Erythroblast (primary cell): ENCODE results near the gene PLCB4.
"Not testable (repeated sequence)": the region's sequence is repeated elsewhere in the genome, so short reads cannot be mapped to it uniquely, and the experiment has no call there.

ENCODE experiments used
- DNase-seq, 2 experiments: peaks; one replicate each; lab custom pipeline; 2025; lab: John Stamatoyannopoulos, UW
- GATA1 ChIP-seq: IDR thresholded peaks from 2 replicates; pipeline ENCODE4 v1.6.1; 2011; ENCODE audit warnings: low read depth, mild to moderate bottlenecking, control low read depth, low read length, moderate library complexity
- POLR2A ChIP-seq: IDR thresholded peaks from 2 replicates; pipeline ENCODE4 v1.6.1; 2011; ENCODE audit warnings: mild to moderate bottlenecking, low read length

PLCB4 gene

DNA sequence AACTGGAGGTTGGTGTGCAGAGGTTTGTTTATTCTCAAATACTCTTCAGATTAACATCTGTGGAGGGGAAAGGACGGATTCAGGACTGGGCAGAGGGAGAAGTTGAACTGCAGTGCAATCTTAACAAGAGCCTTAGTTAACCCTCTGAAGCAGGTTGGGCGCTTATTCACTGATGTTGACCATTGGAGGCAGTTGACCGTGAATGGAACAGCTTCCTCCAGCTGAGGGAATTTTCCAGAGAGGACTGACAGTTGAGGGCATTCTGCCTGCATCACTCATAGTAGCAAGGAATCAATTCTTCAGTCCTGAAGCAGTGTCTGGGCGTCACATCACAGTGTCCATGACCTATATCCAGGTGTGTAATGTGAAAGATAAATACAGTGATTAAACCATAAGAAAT lies 80.9 kb downstream of the PLCB4 start:
- DNase-seq, result no peak
- TF ChIP-seq POLR2A, result no peak

DNA sequence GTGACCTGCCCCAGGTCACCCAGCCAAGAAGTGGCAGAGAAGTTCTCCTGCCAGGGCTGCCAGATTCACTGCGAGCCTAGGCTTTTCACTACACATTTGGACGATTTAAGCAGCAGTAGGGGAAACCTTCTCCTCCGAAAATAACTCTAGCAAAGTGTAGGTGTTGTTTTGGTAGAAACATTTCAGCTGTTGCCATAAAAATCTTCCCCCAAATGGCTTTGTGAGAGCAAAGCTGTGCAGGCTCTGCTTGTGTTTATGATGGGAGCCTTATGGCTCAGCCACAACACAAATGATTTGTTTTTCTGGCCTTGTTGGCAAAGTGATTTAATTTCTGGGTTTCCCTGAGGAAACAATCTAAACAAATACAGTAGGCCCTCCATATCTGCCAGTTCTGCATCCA lies 81.8 kb downstream of the PLCB4 start:
- no peak for TF ChIP-seq POLR2A
- TF ChIP-seq GATA1, result no peak
- no peak for DNase-seq

DNA sequence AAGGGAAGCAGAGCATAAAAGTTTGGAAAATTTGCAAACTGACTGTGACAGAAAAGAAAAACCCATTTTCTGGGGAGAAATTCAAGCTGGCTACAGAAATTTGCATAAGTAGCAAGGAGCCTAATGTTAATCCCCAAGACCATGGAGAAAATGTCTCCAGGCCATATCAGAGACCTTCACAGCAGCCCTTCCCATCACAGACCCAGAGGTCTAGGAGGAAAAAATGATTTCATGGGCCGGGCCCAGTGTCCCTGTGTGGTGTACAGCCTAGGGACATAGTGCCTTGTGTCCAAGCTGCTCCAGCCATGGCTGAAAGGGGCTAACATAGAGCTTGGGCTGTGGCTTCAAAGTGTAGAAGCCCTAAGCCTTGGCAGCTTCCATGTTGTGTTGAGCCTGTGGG lies 83.3 kb downstream of the PLCB4 start:
- DNase-seq, result not testable (repeated sequence)

DNA sequence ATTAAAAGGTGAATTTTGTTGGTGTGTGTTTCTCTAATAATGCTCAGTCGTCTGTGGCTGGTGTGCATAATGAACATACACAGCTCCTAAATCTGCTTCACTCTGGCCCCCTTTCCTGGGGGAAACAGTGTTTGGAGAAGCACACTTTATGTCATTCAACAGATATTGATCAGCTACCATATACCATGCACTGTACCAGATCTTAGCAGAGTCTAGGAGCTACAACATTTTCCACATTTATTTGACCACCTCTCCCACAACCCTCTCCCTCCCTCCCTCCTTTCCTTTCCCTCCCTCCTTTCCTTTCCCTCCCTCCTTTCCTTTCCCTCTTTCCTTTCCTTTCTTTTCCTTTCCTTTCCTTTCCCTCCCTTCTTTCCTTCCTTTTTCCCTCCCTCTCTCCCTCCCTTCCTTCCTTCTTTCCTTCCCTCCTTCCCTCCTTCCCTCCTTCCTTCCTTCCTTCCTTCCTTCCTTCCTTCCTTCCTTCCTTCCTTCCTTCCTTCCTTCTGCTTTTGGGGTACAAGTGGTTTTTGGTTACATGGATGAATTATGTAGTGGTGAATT lies 85.7 kb downstream of the PLCB4 start:
- no peak for DNase-seq
- no peak for TF ChIP-seq GATA1
- TF ChIP-seq POLR2A, result no peak

DNA sequence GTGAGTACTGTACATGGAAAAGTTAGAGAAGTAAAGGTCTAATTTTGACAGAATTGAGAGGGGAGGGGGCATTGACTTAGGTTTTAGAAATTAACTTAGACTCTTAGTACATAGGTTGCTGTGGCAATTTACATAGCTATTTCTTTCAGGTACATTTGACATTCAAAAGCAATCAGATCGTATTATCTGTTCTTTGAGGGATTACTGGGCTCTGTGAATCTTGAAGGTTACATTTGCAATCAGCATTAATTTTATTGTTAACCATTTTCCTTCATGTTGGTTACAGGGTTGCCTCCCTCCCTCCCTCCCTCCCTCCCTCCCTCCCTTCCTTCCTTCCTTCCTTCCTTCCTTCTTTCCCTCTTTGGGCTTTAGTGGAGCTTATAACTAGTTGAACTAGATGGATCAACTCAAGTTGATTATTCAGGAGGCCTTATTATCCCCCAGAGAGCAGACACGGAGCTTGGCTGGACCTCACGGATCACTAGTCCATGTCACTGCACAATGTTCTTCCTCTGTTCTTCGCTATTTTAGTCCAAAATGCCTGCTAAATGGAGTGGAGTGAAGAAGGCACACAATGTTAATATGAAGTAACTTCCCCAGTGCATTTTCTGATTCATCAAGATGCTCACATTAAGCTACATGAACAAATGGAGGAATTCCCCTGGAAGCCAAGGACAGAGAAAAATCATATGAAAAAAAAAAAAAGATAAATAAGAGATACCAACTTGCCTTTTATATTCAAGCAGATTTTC lies 87.8 kb downstream of the PLCB4 start:
- DNase-seq, result no peak
- TF ChIP-seq POLR2A (no peak), GATA1 (no peak)

DNA sequence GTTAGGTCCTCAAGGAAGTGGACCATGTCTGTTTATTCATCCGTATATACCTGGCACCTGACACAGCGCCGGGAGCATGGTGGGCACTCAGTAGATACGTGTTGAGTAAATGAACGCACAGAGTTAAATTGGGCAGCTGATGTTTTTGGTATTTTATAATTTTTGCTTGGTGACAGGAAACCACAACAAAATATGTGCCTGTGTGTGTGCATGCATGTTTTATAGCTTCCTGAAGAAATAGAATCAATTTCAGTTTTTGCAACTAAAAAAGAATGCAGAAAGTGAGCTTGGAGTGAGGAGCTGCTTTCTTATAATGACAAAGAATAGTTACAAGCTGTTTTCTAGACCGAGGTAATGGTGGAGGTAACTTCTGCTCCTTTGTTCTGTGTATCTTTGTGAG lies 91.4 kb downstream of the PLCB4 start:
- TF ChIP-seq POLR2A (no peak), GATA1 (no peak)
- no peak for DNase-seq

DNA sequence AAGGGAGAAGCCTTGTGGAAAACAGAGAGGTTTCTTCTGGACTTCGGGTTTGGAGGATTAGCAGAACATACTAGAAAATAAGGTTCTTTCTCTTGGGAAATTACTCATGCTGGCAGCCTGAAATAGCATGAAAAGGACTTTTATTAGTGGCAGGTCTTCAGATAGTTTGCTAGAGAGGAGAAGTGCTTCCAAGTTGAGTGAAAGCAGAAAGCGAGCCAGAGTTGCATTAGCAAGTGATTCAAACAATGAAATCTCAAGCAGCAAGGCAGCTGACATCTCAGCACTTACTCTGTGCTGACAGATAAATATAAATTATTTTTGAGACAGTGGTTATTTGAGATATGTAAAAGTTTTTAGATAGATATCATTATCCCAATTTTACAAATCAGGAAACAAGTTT lies 91.9 kb downstream of the PLCB4 start:
- no peak for DNase-seq
- no peak for TF ChIP-seq GATA1
- TF ChIP-seq POLR2A, result no peak

DNA sequence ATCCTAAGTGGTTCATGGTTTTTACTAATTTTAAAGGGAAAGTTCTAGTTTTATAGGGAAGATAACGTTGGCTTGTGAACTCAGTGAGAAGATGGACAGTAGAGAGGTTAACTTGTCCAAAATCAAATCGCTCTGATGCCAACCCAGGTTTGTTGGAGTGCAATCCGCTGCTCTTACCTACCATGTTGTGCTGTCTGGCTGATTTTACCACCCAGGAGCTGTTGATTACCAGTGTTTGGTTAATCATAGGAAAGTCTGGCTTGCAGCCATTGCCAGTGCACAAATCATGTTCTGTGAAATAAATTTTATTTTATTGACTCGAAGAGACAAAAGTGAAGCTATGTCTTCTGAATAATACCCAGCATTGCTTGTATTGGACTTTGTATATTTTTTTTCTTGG lies 92.4 kb downstream of the PLCB4 start:
- TF ChIP-seq GATA1 (no peak), POLR2A (no peak)
- DNase-seq, result no peak

DNA sequence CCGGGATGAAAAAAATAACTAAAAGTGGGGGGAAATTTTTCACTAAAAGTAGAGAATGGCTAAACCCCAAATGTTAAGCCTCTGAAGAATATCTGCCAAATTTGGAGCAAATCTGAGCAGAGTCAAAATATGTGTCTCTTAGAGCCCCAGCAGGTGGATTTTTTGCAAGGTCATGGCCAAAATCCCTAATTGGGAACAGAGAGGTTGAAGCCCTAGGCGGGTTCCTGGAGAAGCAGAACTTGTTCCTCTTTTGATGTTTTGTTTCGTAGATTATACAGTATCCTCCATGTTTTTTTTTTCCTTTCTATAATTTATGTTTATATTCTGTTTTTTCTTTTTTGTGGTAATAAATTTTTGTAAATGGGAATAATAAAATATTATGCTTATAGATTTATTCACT lies 94.4 kb downstream of the PLCB4 start:
- DNase-seq, result no peak
- TF ChIP-seq GATA1, result no peak
- no peak for TF ChIP-seq POLR2A

DNA sequence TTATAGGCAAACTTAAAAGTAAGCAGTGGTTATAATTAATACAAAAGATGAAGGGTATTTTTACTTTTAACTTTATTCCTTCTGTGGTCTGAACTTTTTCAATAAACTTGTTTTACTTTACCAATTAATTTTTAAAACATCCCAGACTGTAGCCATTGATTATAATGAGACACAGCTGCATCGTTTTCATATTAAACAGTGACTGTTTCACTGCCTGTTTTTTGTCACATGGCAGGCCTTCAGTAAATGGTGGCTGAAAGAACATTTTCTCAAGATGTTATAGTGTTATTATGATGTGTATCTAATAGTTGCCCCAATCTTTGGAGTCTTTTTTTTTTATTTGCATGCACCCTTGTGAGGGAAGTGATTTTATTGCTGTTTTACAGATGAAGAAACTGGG lies 95.1 kb downstream of the PLCB4 start:
- TF ChIP-seq POLR2A, result no peak
- TF ChIP-seq GATA1, result no peak
- DNase-seq, result no peak

DNA sequence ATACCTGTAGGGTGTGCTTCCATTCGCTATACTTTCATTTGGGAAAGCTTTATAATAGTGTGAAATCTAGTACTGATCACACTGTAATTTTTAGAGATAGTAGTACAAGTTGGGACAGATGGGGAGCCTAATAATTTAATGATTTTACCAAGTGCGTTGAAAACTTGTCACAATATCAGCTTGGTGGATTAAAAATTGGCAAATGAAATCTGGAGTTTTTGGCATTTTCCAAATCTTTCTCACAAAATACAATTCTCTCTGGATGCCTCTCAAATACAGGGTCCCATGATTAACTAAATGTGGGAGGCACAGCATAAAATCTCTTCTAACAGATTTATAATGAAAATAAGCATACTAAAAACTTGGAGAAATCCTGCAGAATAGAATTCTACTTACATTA lies 96.4 kb downstream of the PLCB4 start:
- no peak for DNase-seq
- TF ChIP-seq POLR2A, result no peak
- TF ChIP-seq GATA1, result no peak

DNA sequence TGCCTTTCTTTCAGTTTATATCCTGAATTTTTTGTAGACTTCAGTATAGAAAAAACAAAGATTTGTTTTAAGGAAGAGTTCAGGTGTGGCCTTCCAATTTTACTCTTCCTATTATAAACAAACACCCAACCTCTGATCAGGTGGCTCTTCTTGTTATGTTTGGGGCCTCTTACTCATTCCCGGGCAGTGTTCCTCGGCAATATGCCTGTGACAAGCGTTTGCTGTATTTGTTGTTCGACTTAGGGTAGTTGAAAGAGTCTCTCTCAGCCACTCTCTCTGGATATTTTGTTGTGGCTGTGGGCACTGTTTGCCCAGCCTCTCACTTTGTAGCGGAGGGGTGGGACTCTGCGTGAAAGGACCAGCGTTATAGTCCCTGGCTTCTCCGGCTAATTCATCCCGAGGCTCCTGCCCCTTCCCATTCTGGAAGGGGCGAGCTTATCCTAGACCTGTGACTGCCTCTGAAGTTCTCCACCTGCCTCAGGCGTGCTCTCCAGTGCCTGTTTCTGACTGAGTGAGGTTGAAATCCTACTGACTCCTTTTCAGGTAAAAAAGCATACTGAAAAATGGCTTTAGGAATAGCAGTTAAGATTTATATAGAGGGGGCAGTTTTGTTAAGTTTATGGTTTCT lies 97.4 kb downstream of the PLCB4 start:
- no peak for DNase-seq
- TF ChIP-seq POLR2A (no peak), GATA1 (no peak)

DNA sequence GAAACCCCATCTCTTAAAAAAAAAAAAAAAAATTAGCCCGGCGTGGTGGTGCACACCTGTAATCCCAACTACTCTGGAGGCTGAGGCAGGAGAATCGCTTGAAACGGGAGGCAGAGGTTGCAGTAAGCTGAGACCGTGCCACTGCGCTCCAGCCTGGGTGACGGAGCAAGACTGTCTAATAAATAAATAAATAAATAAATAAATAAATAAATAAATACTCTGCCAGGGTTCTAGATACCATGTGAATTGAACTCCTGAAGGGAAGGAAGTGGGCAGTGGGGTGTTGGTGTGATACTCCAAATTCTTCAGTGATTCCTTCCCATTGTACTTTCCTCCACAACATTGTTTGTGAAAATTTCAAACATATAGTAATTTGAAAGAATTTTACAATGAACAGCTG lies 100.5 kb downstream of the PLCB4 start:
- no peak for DNase-seq
- TF ChIP-seq POLR2A, result no peak
- no peak for TF ChIP-seq GATA1

DNA sequence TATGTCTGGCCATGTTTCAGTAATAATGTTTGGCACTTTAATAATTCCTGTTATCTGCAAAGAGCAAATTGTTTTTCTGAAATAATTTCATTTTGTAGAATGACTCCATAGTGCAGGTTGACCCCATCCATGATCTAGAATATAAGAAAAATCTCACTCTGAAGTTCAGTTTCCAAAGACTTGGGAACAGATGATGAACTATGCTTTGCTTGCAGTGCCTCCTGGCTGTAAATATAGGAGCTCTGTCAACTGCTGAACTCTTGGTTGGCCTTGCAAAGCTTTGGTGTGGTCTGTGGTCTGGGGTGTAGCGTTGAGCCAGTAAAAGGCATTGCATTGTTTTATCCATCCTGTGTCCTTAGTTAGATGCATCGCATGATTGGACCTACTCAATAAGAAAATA lies 104.0 kb downstream of the PLCB4 start:
- TF ChIP-seq GATA1, result no peak
- no peak for TF ChIP-seq POLR2A
- no peak for DNase-seq

DNA sequence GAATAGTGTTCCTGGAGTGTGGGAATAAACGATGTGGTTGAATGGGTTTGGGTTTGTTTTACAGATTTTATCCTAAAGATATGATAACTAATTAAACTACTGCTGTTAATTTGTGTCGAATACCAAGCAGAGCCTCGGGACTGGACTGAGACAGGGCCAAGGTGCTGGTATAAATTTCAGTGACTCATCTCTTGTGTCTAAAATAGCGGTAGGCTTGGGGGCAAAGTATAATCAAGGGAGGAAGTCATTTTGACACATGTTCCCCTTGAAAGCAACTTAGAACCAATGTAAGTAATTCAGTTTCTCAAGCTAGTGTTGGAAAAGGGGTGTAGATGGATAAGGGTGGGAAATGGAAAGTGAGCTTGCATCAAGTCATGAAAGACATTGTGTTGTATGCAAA lies 108.4 kb downstream of the PLCB4 start:
- DNase-seq, result no peak
- no peak for TF ChIP-seq GATA1
- TF ChIP-seq POLR2A, result no peak
